C4-2B (cell line): ENCODE data around the gene RAB1A.

Source experiments
- CTCF ChIP-seq: fragments of 450-650 bp; conservative IDR thresholded peaks from 2 replicates; pipeline ENCODE4 v1.5.1; 2017; ENCODE audit warnings: mild to moderate bottlenecking
- ZFX ChIP-seq: fragments of 450-650 bp; IDR thresholded peaks from 2 replicates; pipeline ENCODE4 v1.6.1; 2017

- no peak for TF ChIP-seq CTCF
- TF ChIP-seq ZFX = no peak
Measured at GRCh38 chr2:65039640-65040039, 90.3 kb downstream of the RAB1A start.
